ENCODE results near the gene SFMBT1.
A peak's percentile ranks its signal among the peaks of the same experiment; 100 is the strongest.

Gene SFMBT1, protein sequence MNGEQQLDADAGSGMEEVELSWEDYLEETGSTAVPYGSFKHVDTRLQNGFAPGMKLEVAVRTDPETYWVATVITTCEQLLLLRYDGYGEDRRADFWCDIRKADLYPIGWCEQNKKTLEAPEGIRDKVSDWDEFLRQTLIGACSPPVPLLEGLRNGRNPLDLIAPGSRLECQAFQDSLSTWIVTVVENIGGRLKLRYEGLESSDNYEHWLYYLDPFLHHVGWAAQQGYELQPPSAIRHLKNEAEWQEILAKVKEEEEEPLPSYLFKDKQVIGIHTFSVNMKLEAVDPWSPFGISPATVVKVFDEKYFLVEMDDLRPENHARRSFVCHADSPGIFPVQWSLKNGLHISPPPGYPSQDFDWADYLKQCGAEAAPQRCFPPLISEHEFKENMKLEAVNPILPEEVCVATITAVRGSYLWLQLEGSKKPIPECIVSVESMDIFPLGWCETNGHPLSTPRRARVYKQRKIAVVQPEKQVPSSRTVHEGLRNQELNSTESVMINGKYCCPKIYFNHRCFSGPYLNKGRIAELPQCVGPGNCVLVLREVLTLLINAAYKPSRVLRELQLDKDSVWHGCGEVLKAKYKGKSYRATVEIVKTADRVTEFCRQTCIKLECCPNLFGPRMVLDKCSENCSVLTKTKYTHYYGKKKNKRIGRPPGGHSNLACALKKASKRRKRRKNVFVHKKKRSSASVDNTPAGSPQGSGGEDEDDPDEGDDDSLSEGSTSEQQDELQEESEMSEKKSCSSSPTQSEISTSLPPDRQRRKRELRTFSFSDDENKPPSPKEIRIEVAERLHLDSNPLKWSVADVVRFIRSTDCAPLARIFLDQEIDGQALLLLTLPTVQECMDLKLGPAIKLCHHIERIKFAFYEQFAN

DNA sequence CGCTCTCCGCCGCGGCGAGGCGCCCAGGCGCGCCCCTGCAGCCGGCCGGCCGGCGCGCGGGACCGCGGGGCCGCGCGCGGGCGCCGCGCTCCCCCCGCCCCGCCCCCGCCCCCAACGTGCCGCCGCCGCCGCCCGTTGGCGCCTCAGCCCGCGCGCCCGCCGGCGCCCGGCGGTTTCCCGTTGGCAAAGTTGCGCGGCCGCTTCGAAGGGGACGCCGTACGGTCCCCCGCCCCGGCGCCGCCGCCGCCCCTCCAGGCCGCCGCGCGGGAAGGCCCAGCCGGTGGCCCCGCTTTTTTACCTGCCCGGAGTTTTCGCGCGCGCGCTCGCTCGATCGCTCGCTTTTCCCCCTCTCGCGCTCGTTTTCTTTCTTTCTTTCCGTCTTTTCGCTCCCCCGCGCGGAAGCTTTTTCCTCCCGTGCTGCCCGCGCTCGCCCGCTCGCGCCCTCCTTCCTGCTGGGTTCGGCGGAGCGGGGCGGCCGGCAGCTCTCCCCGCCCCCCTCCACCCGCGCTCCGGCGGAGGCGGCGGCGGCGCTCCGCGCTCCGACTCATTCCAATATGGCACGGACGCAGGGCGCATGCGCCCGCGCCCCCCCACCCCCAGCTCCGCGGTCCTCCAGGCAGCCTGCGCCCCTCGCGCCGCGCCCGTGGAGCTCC is at the start of gene SFMBT1:
Gene SFMBT1 (minus strand): TSS at position 556 of the 653 bp plus-strand sequence. CDS start 76,945 bp downstream, outside the sequence.
- DNase-seq = peak; percentile 98

DNA sequence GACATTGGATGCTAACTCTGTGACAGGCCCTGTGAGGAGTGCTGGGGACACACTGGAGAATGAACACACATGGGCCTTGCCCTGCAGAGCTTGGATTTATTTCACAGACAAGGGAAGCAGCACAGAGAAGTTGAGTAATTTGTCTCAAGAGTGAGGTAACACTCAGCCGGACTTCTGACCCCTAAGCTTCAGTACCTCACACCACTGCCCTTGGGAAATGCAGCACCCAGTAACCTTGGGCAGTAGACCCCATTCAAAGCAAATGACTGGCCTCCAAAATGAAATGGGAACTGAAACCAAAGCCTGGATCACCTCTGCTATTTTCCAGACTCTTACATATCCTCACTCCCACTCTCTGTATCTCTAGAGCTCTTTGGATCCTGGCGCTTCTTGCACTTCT is 47.1 kb upstream of the SFMBT1 start:
- no peak for DNase-seq

DNA sequence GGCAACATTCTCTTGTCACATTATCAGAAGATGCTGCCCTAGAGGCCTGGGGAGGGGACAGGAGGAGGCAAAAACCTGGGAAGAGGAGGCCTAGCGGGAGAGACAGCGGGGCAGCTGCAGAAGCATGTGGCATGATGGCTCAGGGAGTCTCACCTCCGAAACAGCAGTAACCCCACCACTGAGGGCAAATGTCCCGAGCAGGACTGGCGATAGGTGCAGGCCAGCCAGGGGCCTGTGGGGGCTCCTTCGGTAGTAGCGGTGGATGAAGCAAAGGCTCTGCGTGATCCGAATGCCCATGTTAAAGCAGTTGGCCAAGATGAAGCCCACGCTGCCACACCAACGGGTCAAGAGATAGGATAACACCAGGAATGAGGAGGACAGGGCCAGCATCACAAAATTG is 46.3 kb upstream of the SFMBT1 start:
- no peak for DNase-seq

DNA sequence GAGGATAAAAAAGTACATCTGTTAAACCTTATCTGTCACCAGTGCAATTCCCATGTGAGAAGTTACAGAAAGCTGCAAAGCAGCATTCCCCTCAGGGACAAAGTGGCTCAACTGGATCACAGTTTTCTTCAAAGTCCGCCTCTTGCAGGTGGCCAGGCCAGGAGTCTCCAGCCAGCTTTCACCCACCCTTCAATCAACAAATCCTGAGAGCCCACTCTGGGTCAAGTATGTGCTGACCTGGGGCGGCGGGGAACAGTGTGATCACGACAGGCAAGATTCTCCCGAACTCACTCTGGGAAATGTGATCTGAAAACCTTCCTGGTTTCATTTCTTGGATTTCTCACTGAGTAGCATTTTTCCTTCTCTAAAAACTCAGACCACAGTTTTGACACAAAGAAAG is 45.1 kb upstream of the SFMBT1 start:
- no peak for DNase-seq

DNA sequence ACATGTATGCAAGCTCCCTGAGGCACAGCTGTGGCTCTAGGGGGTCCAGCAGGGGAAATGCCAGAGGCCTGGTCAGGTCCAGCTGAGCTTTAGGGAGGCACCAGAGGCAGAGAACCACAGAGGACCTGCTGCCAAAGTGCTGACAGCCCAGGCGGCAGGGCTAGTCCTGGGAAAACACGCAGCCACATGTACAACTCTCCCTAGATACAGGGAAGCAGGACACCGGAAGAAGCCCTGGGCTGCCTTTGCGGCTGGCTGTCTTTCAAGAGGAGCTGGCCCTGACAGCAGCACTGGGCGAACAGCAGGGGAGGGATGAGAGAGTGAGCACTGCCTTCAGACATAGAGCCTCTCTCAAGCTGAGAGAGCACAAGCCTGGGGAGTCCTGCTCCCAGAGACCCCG is 43.6 kb upstream of the SFMBT1 start:
- no peak for DNase-seq

DNA sequence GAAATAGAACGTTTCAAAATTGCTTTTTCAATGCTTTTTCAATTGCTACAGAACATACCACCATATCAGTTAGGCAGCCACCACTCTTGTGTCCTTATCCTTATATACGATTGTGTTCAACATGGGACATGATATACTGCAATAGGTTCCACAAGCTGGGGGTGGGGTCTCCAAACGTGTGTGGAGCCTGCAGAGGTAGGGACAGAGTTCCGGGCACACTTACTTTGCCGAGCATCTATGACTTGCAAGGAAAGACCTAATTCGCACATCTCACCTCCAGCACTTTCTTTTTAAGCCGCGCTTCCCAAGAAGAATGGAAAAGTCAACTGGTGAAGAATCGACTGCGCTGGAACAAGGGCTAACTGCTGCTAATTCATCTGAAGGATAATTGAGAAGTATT is 39.6 kb upstream of the SFMBT1 start:
- no peak for DNase-seq

DNA sequence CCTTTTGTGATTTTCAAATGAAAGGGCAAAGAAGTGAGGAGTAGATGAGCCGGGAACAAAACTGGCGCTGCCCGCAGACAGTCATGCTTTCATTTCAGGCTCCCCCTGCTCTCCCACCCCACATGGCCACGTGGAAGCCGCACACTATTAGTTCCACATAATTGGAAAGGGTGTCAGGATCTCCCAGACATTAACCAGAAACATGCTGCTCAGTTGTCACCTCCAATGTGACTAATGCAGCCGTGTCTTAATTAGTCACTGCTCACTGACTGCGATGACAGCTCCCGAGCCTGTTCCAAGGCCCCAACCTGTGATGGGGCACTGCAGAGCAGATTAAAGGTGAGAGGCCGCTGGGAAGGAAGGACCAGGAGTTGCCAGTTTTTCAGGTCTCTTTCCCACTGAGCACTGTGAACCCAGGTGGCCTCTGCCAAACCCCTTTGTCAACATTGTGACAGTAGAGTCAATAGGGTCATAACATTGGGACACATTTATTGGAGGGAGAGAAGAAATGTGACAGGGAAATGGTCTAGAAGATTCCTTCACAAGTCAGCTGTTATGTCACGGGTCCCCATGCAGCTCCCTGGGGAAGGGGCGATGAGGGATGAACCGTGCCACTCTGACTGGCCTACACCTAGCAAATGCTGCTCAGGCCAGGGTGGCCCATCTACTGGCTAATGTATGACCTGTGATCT is 38.6 kb upstream of the SFMBT1 start:
- DNase-seq = no peak

DNA sequence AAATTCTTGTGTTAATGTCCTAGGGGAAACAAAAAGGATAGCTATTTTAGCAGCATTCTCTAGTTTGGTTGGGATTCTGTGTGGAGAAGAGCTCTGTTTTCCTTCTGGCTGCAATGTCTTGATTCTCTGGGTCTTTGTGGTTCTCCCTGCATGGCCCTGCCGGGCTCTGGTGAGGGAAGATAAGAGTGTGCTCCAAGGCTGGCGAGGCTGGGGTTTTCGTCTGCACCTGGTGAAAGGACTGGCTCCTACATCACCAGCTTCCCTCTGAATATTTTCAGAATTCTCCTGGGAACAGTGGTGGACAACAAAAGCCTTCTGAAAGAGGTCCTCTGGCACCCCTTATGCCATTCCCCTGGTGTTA is 38.1 kb upstream of the SFMBT1 start:
- DNase-seq = no peak

DNA sequence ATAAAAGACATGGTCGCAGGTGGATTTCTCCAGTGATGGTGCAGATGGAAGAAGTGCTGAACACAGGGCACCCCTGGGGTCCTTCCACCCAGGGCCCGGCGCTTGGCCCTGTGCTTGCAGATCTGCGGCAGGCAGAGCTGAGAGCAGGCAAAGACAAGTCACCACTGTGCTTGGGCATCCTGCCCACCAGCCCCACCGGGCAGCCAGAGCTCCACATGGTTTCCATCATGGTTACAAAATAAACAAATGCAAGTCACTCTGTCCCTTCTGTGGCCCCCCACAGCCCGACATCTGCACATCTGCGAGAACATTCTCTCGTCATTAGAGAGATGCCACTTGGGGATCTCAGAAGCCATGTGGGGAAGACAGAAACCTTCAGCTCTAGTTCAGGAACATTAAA is 37.6 kb upstream of the SFMBT1 start:
- DNase-seq = no peak

DNA sequence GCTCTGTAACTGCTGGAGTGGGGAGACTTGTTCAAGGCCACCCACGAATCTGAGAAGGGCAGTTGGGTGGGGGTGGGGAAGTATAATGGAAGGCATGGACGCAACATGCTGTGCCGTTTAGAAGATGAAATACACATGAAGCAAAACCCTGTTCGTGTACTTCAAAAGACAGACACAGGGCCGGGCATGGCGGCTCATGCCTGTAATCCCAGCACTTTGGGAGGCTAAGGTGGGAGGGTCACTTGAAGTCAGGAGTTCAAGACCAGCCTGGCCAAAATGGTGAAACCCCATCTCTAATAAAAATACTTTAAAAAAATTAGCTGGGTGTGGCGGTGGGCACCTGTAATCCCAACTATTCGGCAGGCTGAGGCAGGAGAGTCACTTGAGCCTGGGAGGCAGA is 36.9 kb upstream of the SFMBT1 start:
- no peak for DNase-seq

DNA sequence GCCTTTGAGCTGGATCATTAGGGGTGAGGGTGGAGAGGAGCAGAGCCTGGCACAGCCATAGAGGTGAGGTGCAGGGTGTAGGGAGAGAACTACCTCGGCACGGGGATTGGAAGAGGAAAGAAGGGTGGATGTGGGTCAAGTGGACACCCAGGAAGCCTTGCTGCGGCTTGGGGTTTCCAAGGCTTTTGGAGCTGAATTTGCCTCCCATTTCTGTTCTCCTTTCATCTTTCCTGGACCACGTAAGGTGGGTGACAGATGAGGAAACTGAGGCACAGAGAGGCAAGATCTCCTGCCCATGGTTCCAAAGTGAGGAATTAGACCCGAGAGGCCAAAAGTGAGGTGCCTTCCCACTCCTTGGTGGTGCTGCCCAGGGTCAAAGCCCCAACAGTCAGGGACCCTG is 35.4 kb upstream of the SFMBT1 start:
- DNase-seq = no peak

DNA sequence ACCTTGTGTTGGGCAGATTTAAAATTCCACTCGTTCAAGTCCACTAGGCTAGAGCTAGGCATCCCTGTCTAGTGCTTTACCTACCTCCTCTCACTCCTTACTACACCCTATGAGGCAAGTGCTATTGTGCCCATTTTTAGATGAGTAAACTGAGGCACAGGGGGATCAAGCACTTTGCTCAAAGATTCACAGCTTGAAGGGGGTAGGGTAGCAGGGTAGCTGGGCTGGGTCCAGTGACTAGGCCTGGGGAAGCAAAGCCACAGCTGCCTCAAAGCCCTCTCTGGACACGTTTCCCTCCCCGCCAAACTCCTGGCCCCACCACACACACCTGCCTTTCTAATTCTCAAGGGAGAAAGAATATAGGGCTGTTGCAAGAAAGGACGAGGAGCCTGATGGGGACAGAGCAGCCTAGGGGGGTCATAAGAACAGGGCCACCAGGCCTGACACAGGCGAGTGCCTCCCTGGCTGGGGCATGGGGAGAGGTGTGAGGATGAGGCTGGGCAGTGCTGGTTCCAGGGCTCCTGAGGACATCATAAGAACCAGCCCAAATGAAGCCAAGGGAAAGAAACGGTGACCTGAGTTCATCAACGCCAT is 34.8 kb upstream of the SFMBT1 start:
- DNase-seq = no peak

DNA sequence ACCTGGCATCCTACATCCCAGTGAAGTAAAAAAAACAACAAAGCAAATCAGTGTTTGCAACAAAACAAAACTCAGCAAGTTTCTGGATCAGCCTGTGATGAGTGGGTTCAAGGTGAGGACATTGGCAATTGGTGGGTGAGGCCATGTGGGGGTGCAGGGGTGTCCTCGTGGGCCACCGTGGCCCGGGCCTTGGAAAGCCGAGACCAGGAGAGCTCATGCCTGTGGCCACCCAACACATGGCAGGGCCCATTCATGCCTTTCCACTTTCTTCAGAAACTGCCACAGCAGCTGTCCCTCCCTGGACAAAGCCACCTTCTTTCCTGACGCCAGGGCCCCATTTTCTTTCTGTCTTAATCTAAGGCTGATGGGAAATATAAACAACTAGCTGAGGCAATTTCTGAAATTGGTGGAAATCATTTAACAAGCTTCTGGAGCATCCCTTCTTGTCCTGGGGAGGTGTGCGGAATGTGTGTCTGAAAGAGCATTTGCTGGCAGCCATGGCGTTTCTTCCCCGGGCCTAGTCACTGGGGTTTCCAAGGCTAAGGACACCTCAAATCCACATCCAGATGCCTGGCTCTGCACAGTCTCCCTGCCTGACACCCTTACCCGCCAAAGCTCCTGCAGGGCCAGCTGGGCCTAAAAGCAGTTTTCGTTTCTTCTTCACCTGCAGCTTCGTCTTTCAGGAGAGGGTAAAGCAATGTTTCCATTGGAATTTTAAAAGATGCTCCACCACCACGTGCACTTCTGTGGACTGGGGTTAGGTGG is 34.1 kb upstream of the SFMBT1 start:
- no peak for DNase-seq

DNA sequence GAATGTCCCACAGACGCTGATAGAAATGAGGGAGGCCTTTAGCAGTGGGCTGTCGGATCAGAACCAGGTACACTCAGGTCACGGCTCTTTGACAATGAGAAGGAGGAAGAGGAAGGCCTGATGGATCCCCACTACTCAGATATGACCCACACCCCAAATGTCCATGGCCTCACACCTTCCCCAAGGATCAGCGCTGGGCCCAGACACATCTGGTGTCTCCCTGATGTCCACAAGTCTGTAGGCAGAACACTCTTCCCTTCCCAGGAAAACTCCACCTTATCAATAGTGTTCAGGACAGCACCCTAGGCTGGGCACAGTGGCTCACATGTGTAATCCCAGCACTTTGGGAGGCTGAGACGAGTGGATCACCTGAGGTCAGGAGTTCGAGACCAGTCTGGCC is 33.3 kb upstream of the SFMBT1 start:
- no peak for DNase-seq

DNA sequence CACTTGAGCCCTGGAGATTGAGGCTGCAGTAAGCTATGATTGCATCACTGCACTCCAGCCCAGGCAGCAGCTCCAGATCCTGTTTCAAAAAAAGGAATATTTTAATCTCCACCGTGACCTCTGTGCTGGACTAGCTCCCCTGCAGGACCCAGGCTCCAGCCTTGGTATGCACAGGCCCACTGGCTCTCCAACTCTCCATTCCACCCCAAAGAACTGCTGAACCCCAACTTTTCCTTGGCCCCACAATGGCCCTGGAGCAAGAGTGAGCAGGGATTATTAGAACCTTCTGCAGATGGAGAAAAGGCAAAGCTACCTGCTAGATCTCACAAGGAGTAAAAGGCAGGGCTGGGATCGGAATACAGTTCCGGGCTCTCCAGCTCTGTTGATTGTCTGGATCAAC is 32.8 kb upstream of the SFMBT1 start:
- no peak for DNase-seq

DNA sequence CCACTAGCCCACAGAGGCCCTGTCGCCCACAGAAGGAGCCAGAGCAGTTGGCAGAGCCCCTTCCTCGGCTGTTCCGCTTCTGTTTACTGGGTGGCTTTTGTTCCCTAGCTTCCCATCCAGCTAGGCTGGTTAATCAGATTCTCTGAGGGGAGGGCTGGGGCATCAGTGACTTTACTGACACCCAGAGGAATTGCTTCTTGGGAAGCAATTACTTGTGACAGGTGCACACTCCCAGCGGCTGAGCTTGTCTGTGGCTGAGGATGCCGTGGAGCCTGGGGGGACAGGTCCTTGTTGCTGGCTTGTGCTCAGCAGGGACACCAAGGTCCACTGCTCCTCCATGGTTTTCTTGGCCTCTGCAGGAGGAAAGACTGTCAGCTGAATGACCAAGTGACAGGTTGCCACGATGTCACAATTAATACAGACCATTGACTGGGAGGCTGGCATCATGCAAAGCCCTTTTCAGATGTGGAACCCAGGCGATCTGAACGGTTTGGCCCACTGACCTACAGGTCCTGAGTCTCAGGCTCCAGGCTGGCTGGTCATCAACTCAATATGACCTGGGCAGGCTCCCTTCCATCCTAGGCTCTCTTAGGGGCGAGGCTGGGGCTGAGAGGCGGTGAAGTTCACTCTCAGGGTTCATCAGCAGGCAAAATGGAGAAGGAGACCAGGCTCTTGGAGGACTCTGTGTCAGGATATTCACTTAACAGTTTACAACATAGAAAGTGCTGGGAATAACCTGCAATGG is 31.8 kb upstream of the SFMBT1 start:
- no peak for DNase-seq

DNA sequence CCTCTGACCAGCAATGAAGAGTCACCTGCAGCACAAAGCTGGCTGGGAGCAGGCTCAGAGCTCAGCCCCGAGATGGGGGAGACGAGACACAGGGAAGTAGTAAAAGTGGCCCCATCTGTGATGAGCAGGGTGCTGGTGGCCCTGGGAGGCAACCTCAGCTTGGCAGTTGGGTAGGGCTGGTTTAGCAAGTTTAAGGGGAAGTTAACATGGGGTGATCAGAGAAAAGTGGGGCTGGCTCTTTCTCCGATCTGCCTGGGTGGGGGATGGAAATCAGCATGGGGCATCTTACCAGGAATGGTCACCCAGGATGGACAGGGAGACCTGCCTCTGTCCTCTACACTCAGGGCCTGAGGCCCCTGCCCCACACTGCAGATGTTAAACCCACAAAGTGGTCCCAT is 29.9 kb upstream of the SFMBT1 start:
- DNase-seq = no peak

DNA sequence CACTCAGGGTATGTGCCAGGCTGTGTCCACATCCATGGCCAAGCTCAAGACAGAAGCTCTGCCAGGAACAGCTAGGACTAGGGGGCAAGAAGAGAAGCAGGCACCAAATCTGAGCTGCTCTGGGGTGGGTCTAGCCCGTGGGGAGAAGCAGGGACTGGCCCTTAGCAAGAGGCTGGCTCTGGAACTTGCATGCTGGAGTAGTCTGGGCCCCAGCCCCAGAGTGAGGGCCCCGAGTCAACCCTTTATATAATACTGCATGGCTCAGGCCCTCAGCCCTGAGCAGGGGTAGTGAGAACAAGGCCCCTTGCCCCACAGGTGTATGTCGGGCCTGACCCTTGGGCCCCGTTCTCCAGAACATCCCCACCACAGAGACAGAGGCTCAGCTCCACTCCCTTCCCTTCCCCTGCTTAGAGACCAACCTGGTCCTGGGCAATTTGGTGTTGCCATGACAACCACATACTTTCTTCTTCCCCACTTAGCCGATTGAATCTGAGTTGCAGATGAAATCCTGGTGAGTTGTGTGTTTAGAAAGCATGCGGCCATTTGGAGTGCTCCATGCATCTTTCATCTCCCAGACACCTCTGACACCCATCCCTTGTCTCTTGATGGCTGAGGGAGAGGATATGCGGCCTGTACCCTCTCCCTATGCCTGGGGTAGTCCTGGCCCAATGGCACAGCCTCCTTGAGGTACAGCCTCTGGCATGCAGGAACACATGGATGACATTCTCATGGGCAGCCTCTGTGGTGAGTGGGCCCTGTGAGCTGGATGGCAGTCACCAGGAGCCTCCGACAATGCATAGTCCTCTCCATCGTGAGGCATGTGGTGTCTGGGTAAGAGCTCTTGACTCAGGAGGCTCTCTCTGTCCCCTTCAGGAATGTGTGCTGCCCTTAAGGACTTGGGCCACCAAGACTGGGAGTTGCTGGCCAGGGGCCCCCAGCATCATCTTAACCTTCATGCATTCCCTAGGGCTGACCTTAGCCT is 29.2 kb upstream of the SFMBT1 start:
- no peak for DNase-seq

DNA sequence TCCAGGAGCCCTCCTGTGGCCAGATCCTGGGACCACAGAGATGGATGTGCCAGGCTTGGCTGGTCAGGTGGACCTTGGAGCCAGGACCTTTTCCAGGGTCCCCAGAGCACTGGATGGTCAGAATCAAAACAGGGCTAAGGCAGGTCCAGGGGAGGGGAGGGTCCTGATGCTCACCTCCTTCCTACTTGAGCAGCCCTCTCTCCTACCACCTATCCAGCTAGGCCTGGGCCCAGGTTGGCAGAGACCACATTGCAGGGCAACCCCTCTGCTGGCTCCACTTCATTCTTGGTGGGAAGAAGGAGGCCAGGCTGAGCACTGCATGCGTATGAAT is 28.5 kb upstream of the SFMBT1 start:
- DNase-seq = no peak

Measured in 8988T (cell line).